Endodermal cell (in vitro differentiated cells): ENCODE results near the gene NABP1. TPM values are rescaled to one million over a fixed set of nuclear protein-coding genes. Genes with fewer than 3 reads are reported as not detected.

ENCODE experiments used
- DNase-seq: peaks from one replicate; pipeline ENCODE4 v3.0.0-alpha.2; 2017
- H3K27ac ChIP-seq: 2 replicates; pipeline ENCODE4 v1.5.1; 2013; ENCODE audit warnings: mild to moderate bottlenecking, low read depth, low read length, moderate library complexity
- H3K27me3 ChIP-seq: 2 replicates; pipeline ENCODE4 v1.6.1; 2013; ENCODE audit warnings: mild to moderate bottlenecking, low read length, moderate library complexity; ENCODE audit not compliant: insufficient read depth, control insufficient read depth, poor library complexity, severe bottlenecking
- H3K36me3 ChIP-seq: 2 replicates; pipeline ENCODE4 v1.7.0; 2013; ENCODE audit warnings: mild to moderate bottlenecking, low read length, moderate library complexity; ENCODE audit not compliant: control insufficient read depth, insufficient read depth
- H3K4me1 ChIP-seq: one replicate; pipeline ENCODE4 v1.7.0; 2013; ENCODE audit warnings: low read length; ENCODE audit not compliant: control insufficient read depth, insufficient read depth
- H3K4me3 ChIP-seq: 2 replicates; pipeline ENCODE4 v1.5.1; 2013; ENCODE audit warnings: mild to moderate bottlenecking, low read length, moderate library complexity
- H3K9ac ChIP-seq: 2 replicates; pipeline ENCODE4 v1.6.1; 2013; ENCODE audit warnings: mild to moderate bottlenecking, low read length, moderate library complexity; ENCODE audit not compliant: poor library complexity, severe bottlenecking; ENCODE audit errors: extremely low read depth
- H3K9me3 ChIP-seq: 2 replicates; pipeline ENCODE4 v1.6.1; 2013; ENCODE audit warnings: mild to moderate bottlenecking, low read length, moderate library complexity; ENCODE audit not compliant: control insufficient read depth
- H3K27ac Mint-ChIP-seq: 2 replicates; pipeline ENCODE4 v1.8.0; 2020; ENCODE audit warnings: mixed read lengths
- H3K27me3 Mint-ChIP-seq: 2 replicates; pipeline ENCODE4 v1.8.0; 2021; ENCODE audit warnings: mild to moderate bottlenecking, mixed read lengths; ENCODE audit not compliant: insufficient read depth
- H3K36me3 Mint-ChIP-seq: 2 replicates; pipeline ENCODE4 v1.8.0; 2020; ENCODE audit warnings: low read depth, mixed read lengths
- H3K4me1 Mint-ChIP-seq: 2 replicates; pipeline ENCODE4 v1.8.0; 2020; ENCODE audit warnings: mixed read lengths
- H3K4me3 Mint-ChIP-seq: 2 replicates; pipeline ENCODE4 v1.8.0; 2020; ENCODE audit warnings: mild to moderate bottlenecking, moderate library complexity, mixed read lengths
- H3K9me3 Mint-ChIP-seq: 2 replicates; pipeline ENCODE4 v1.8.0; 2020; ENCODE audit warnings: mild to moderate bottlenecking, mixed read lengths
- WGBS, 2 experiments: methylation state at CpG; one replicate each; pipeline versions ENCODE4 v1.1.5 to v1.1.7; 2013; ENCODE audit warnings: missing lambda C conversion rate in 2 of 2, mixed read lengths in 1 of 2; ENCODE audit not compliant: insufficient coverage in 1 of 2, insufficient read length in 1 of 2; 5-methylcytosine and 5-hydroxymethylcytosine counted together
- total RNA-seq, 2 donors: library from RNA; stranded (reverse); fragmentation: NEBNext Ultra II Directional in 1 of 2; extraction: Animal tissue kit (Norgen Biotek cat#: 25700) in 1 of 2; gene quantifications; 2 replicates in 1 of 2; 3 replicates in 1 of 2; pipeline ENCODE4 v1.2.1, GENCODE V29; 2021
- TF ChIP-seq, protein P1 (sequence below): fragments of 200-600 bp; sonication (generic); conservative IDR thresholded peaks from 2 replicates; pipeline ENCODE4 v1.5.0; 2021; ENCODE audit warnings: antibody characterized with exemption, mild to moderate bottlenecking

The NABP1 gene
- total RNA-seq, 2 donors from 2014 or later: 5.8 to 8.7 TPM

DNA sequence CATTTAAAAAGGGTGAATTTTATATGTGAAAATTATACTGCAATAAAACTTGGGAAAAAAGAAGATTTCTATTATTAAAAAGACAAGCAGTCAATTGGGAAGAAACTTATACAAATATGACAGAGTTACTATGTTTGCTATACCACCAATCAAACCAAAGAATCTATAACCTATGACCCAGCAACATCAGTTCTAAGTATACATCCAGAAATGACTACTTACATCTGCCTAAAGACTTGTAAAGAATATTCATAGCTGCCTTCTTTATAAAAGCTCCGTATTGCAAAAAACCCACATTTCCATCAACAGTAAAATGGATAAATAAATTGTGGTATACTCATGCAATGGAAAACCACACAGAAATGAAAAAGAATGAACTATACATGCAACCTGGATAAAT is 32.9 kb upstream of the NABP1 start:
- DNase-seq: no peak
- TF ChIP-seq, protein P1, sequence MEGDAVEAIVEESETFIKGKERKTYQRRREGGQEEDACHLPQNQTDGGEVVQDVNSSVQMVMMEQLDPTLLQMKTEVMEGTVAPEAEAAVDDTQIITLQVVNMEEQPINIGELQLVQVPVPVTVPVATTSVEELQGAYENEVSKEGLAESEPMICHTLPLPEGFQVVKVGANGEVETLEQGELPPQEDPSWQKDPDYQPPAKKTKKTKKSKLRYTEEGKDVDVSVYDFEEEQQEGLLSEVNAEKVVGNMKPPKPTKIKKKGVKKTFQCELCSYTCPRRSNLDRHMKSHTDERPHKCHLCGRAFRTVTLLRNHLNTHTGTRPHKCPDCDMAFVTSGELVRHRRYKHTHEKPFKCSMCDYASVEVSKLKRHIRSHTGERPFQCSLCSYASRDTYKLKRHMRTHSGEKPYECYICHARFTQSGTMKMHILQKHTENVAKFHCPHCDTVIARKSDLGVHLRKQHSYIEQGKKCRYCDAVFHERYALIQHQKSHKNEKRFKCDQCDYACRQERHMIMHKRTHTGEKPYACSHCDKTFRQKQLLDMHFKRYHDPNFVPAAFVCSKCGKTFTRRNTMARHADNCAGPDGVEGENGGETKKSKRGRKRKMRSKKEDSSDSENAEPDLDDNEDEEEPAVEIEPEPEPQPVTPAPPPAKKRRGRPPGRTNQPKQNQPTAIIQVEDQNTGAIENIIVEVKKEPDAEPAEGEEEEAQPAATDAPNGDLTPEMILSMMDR: no peak
- Mint-ChIP-seq H3K4me1 (peaks cover 6% of the 10 kb centered on the region), H3K27me3 (peaks cover 21% of the 10 kb centered on the region), H3K4me3 (no peak overlapping the region), H3K9me3 (no peaks in the 10 kb centered on the region), H3K27ac (no peak overlapping the region), H3K36me3 (no peaks in the 10 kb centered on the region)
- WGBS, 2 experiments: no CpG with 5 or more reads among the region's 1 CpG
- no peaks in the 10 kb centered on the region for H3K4me1 ChIP-seq
- H3K9me3 ChIP-seq: no peaks in the 10 kb centered on the region
- no peak overlapping the region for H3K9ac ChIP-seq
- no peaks in the 10 kb centered on the region for H3K36me3 ChIP-seq
- H3K27me3 ChIP-seq: peaks cover 8% of the 10 kb centered on the region
- no peak overlapping the region for H3K4me3 ChIP-seq
- no peak overlapping the region for H3K27ac ChIP-seq

GRCh38 chr2:191645434-191646162 is 32.3 kb upstream of the NABP1 start:
- H3K9ac ChIP-seq: no peak overlapping the region
- no peaks in the 10 kb centered on the region for H3K4me1 ChIP-seq
- DNase-seq: no peak
- no peak overlapping the region for H3K4me3 ChIP-seq
- H3K4me3 Mint-ChIP-seq: no peak overlapping the region
- H3K27ac Mint-ChIP-seq: no peak overlapping the region
- H3K36me3 ChIP-seq: no peaks in the 10 kb centered on the region
- H3K36me3 Mint-ChIP-seq: no peaks in the 10 kb centered on the region
- H3K27ac ChIP-seq: no peak overlapping the region
- peaks cover 17% of the 10 kb centered on the region for H3K27me3 Mint-ChIP-seq
- TF ChIP-seq, protein P1: no peak
- 14 to 50% methylated on average over 1 to 2 of the region's 2 CpGs for WGBS, 2 experiments
- peaks cover 5% of the 10 kb centered on the region for H3K27me3 ChIP-seq
- no peaks in the 10 kb centered on the region for H3K9me3 Mint-ChIP-seq
- peaks cover 6% of the 10 kb centered on the region for H3K4me1 Mint-ChIP-seq
- H3K9me3 ChIP-seq: no peaks in the 10 kb centered on the region

GRCh38 chr2:191646163-191646902 is 31.6 kb upstream of the NABP1 start:
- peaks cover 6% of the 10 kb centered on the region for H3K4me1 Mint-ChIP-seq
- no peak overlapping the region for H3K4me3 ChIP-seq
- no peaks in the 10 kb centered on the region for H3K4me1 ChIP-seq
- H3K9me3 Mint-ChIP-seq: no peaks in the 10 kb centered on the region
- no peak overlapping the region for H3K27ac ChIP-seq
- TF ChIP-seq, protein P1: no peak
- no peak overlapping the region for H3K27ac Mint-ChIP-seq
- H3K9ac ChIP-seq: no peak overlapping the region
- no peak for DNase-seq
- no peaks in the 10 kb centered on the region for H3K9me3 ChIP-seq
- H3K27me3 Mint-ChIP-seq: peaks cover 10% of the 10 kb centered on the region
- H3K36me3 Mint-ChIP-seq: no peaks in the 10 kb centered on the region
- WGBS, 2 experiments: 94 to 98% methylated on average over 5 to 6 of the region's 6 CpGs
- no peak overlapping the region for H3K4me3 Mint-ChIP-seq
- H3K36me3 ChIP-seq: no peaks in the 10 kb centered on the region
- H3K27me3 ChIP-seq: no peaks in the 10 kb centered on the region
